ENCODE results near the gene SLC9B1.

DNA sequence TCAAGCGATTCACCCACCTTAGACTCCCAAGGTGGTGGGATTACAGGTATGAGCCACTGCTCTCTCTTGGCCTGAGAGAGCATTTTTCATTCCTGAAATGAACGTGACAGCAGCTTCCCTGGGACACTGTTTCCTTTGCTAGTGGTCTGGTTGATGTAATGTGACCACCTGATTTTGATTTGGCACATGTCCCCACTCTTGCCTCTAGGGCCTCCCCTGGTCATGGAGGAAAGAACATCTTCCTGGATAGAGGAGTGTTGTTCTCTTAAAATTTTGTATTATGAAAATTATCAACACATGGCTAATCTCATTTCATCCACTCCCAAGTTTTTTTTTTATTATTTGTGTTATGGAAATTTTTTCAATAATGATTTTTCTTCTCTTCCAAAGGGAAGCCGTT lies 33.3 kb upstream of the SLC9B1 start:
- TF ChIP-seq POLR2A (IDR thresholded peaks at IDR 0.05), result no peak
- TF ChIP-seq, protein P1, sequence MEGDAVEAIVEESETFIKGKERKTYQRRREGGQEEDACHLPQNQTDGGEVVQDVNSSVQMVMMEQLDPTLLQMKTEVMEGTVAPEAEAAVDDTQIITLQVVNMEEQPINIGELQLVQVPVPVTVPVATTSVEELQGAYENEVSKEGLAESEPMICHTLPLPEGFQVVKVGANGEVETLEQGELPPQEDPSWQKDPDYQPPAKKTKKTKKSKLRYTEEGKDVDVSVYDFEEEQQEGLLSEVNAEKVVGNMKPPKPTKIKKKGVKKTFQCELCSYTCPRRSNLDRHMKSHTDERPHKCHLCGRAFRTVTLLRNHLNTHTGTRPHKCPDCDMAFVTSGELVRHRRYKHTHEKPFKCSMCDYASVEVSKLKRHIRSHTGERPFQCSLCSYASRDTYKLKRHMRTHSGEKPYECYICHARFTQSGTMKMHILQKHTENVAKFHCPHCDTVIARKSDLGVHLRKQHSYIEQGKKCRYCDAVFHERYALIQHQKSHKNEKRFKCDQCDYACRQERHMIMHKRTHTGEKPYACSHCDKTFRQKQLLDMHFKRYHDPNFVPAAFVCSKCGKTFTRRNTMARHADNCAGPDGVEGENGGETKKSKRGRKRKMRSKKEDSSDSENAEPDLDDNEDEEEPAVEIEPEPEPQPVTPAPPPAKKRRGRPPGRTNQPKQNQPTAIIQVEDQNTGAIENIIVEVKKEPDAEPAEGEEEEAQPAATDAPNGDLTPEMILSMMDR (IDR thresholded peaks at IDR 0.05), result no peak
- TF ChIP-seq POLR2AphosphoS5 (IDR thresholded peaks at IDR 0.05), result no peak
- no peak for TF ChIP-seq EP300 (IDR thresholded peaks at IDR 0.05)
